Measurements from ENCODE around the gene RNF5. TPM values are rescaled to one million over a fixed set of nuclear protein-coding genes. Genes with fewer than 3 reads are reported as not detected.

RNF5 gene
- total RNA-seq, 1 experiment from 2014 or later = 114 TPM

GRCh38 chr6:32168807-32169591 lies 9.2 kb upstream of the RNF5 start:
- Mint-ChIP-seq H3K27me3 (ENCODE audit: low read depth) (no peaks in the 10 kb centered on the region), H3K36me3 (peaks cover 33% of the 10 kb centered on the region), H3K4me1 (peaks cover 20% of the 10 kb centered on the region), H3K9me3 (no peaks in the 10 kb centered on the region), H3K27ac (no peak overlapping the region), H3K4me3 (no peak overlapping the region)
- DNase-seq (ENCODE audit: low spot score) (no peak), ATAC-seq (no peak)
- ChIA-PET CTCF (interaction anchor here (2.6 kb wide), 1 partner anchor 20 kb away, joined by 16 read pairs; no protein-coding TSS in a partner anchor), POLR2A (interaction anchor here (0.9 to 3.1 kb wide), 2 partner anchors 8 to 27 kb away, joined by 4 to 15 read pairs; no protein-coding TSS in a partner anchor)
- TF ChIP-seq ZNF263 (CRISPR knock-in tag; IDR thresholded peaks at IDR 0.05; ENCODE audit: low read depth) (no peak), RELA (CRISPR knock-in tag; IDR thresholded peaks at IDR 0.05; ENCODE audit: borderline replicate concordance) (no peak), ELF4 (CRISPR knock-in tag; IDR thresholded peaks at IDR 0.05; ENCODE audit: low read depth) (no peak), MYBL2 (CRISPR knock-in tag; IDR thresholded peaks at IDR 0.05) (no peak)
- TF ChIP-seq, protein P1, sequence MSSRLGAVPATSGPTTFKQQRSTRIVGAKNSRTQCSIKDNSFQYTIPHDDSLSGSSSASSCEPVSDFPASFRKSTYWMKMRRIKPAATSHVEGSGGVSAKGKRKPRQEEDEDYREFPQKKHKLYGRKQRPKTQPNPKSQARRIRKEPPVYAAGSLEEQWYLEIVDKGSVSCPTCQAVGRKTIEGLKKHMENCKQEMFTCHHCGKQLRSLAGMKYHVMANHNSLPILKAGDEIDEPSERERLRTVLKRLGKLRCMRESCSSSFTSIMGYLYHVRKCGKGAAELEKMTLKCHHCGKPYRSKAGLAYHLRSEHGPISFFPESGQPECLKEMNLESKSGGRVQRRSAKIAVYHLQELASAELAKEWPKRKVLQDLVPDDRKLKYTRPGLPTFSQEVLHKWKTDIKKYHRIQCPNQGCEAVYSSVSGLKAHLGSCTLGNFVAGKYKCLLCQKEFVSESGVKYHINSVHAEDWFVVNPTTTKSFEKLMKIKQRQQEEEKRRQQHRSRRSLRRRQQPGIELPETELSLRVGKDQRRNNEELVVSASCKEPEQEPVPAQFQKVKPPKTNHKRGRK (CRISPR knock-in tag; IDR thresholded peaks at IDR 0.05; ENCODE audit: borderline replicate concordance) = no peak
- TF ChIP-seq, protein P2, sequence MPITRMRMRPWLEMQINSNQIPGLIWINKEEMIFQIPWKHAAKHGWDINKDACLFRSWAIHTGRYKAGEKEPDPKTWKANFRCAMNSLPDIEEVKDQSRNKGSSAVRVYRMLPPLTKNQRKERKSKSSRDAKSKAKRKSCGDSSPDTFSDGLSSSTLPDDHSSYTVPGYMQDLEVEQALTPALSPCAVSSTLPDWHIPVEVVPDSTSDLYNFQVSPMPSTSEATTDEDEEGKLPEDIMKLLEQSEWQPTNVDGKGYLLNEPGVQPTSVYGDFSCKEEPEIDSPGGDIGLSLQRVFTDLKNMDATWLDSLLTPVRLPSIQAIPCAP (CRISPR knock-in tag; IDR thresholded peaks at IDR 0.05) = no peak
- TF ChIP-seq, protein P3, sequence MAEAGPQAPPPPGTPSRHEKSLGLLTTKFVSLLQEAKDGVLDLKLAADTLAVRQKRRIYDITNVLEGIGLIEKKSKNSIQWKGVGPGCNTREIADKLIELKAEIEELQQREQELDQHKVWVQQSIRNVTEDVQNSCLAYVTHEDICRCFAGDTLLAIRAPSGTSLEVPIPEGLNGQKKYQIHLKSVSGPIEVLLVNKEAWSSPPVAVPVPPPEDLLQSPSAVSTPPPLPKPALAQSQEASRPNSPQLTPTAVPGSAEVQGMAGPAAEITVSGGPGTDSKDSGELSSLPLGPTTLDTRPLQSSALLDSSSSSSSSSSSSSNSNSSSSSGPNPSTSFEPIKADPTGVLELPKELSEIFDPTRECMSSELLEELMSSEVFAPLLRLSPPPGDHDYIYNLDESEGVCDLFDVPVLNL (CRISPR knock-in tag; IDR thresholded peaks at IDR 0.05; ENCODE audit: borderline replicate concordance, low read depth) = no peak

DNA sequence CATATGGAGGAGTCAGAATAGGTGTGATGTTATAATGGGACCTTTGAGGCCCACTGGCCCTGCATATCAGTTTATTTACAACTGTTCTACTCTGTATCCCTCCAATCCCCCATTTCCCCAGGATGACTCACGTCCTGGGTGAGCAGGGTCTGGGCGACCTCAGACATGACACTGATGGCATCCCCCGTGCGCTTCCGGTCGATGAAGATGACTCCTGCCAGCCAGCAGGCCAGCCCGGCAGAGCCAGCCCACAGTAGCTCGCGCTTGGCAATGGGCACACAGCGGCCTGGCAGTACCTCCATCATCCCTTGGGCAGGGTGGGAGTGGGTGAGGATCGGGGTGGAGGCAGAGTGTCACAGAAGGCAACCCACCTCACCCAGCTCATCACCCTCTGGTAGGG lies 7.9 kb upstream of the RNF5 start:
- TF ChIP-seq ZNF138 (CRISPR knock-in tag; conservative IDR thresholded peaks at IDR 0.05) = no peak
- no peak for TF ChIP-seq RELA (CRISPR knock-in tag; IDR thresholded peaks at IDR 0.05; ENCODE audit: borderline replicate concordance)
- TF ChIP-seq HMGA2 (CRISPR knock-in tag; IDR thresholded peaks at IDR 0.05) = no peak
- TF ChIP-seq GRHL2 (CRISPR knock-in tag; IDR thresholded peaks at IDR 0.05; ENCODE audit: insufficient replicate concordance, severe bottlenecking) = no peak
- TF ChIP-seq ELF4 (CRISPR knock-in tag; IDR thresholded peaks at IDR 0.05; ENCODE audit: low read depth) = no peak
- TF ChIP-seq NFATC4 (CRISPR knock-in tag; IDR thresholded peaks at IDR 0.05) = no peak
- TF ChIP-seq RORB (CRISPR knock-in tag; IDR thresholded peaks at IDR 0.05) = no peak
- no peak for TF ChIP-seq ZBTB21 (CRISPR knock-in tag; IDR thresholded peaks at IDR 0.05; ENCODE audit: borderline replicate concordance)
- ATAC-seq = no peak
- H3K4me3 Mint-ChIP-seq = no peak overlapping the region
- ChIA-PET CTCF (no interaction called here), POLR2A (no interaction called here)
- DNase-seq (ENCODE audit: low spot score) = no peak
- H3K4me1 Mint-ChIP-seq = peaks cover 30% of the 10 kb centered on the region
- H3K27ac Mint-ChIP-seq = no peak overlapping the region
- H3K27me3 Mint-ChIP-seq (ENCODE audit: low read depth) = no peaks in the 10 kb centered on the region
- peaks cover 33% of the 10 kb centered on the region for H3K36me3 Mint-ChIP-seq
- H3K9me3 Mint-ChIP-seq = no peaks in the 10 kb centered on the region

DNA sequence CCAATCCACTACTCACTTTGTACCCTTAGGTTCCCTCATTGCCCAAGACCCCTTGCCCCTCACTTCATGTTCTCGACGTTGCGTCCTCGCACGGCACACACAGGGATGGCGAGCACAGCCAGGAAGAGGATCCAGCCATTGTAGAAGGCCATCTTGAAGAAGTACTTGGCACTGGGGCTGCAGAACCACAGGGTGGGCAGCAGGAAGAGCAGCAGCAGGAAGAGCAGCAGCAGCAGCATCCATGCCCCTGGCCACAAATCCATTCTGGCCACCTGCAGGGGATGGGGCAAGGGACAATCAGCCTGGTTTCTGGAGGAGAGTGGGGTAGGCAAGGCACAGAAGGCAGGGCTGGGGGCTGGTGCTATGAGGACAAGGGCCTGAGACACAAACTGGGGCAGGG lies 7.0 kb upstream of the RNF5 start:
- no peak for ATAC-seq
- peaks cover 33% of the 10 kb centered on the region for H3K36me3 Mint-ChIP-seq
- no peaks in the 10 kb centered on the region for H3K27me3 Mint-ChIP-seq (ENCODE audit: low read depth)
- ChIA-PET POLR2A (no interaction called here), CTCF (interaction anchor here (0.7 kb wide), 1 partner anchor 23 kb away, joined by 3 read pairs; no protein-coding TSS in a partner anchor)
- H3K27ac Mint-ChIP-seq = no peak overlapping the region; the same call in 1 of the 2 replicates
- H3K4me3 Mint-ChIP-seq = no peak overlapping the region
- no peaks in the 10 kb centered on the region for H3K9me3 Mint-ChIP-seq
- H3K4me1 Mint-ChIP-seq = peaks cover 29% of the 10 kb centered on the region
- DNase-seq (ENCODE audit: low spot score) = no peak
- TF ChIP-seq JUN (CRISPR knock-in tag; IDR thresholded peaks at IDR 0.05) (no peak), ESRRA (CRISPR knock-in tag; IDR thresholded peaks at IDR 0.05; ENCODE audit: borderline replicate concordance) (no peak), IRF2 (CRISPR knock-in tag; IDR thresholded peaks at IDR 0.05; ENCODE audit: borderline replicate concordance, low read depth) (no peak), GRHL2 (CRISPR knock-in tag; IDR thresholded peaks at IDR 0.05; ENCODE audit: insufficient replicate concordance, severe bottlenecking) (no peak), STAT6 (CRISPR knock-in tag; conservative IDR thresholded peaks at IDR 0.05; ENCODE audit: low read depth) (no peak), FOXP1 (CRISPR knock-in tag; IDR thresholded peaks at IDR 0.05; ENCODE audit: borderline replicate concordance) (no peak)
- TF ChIP-seq, protein P3 (CRISPR knock-in tag; IDR thresholded peaks at IDR 0.05; ENCODE audit: borderline replicate concordance, low read depth) = no peak
- TF ChIP-seq, protein P4, sequence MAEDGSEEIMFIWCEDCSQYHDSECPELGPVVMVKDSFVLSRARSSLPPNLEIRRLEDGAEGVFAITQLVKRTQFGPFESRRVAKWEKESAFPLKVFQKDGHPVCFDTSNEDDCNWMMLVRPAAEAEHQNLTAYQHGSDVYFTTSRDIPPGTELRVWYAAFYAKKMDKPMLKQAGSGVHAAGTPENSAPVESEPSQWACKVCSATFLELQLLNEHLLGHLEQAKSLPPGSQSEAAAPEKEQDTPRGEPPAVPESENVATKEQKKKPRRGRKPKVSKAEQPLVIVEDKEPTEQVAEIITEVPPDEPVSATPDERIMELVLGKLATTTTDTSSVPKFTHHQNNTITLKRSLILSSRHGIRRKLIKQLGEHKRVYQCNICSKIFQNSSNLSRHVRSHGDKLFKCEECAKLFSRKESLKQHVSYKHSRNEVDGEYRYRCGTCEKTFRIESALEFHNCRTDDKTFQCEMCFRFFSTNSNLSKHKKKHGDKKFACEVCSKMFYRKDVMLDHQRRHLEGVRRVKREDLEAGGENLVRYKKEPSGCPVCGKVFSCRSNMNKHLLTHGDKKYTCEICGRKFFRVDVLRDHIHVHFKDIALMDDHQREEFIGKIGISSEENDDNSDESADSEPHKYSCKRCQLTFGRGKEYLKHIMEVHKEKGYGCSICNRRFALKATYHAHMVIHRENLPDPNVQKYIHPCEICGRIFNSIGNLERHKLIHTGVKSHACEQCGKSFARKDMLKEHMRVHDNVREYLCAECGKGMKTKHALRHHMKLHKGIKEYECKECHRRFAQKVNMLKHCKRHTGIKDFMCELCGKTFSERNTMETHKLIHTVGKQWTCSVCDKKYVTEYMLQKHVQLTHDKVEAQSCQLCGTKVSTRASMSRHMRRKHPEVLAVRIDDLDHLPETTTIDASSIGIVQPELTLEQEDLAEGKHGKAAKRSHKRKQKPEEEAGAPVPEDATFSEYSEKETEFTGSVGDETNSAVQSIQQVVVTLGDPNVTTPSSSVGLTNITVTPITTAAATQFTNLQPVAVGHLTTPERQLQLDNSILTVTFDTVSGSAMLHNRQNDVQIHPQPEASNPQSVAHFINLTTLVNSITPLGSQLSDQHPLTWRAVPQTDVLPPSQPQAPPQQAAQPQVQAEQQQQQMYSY (CRISPR knock-in tag; IDR thresholded peaks at IDR 0.05) = no peak
